IMR-90 (cell line): ENCODE results near the gene CELSR1. TPM values are rescaled to one million over a fixed set of nuclear protein-coding genes. Genes with fewer than 3 reads are reported as not detected.

Experiments
- ATAC-seq: fragments of 200-7000 bp; cut with Tn5 transposase; 2 replicates; pipeline ENCODE4 v1.9.1; 2020; ENCODE audit warnings: low read depth, mild to moderate bottlenecking, moderate library complexity
- BruUV-seq: library from RNA; stranded (reverse); fragments of 400-500 nt; replicated peaks from 2 replicates; lab custom pipeline; 2021; lab: Mats Ljungman, UMichigan
- CTCF ChIA-PET: fragments of 300-600 bp; formaldehyde crosslinking; extraction: SDS; loops from one replicate; lab custom pipeline; 2021; ENCODE audit warnings: antibody characterized with exemption; lab: Yijun Ruan, JAX
- POLR2A ChIA-PET: fragments of 300-600 bp; sonication (Branson Sonifier 250); formaldehyde crosslinking; loops from one replicate; lab custom pipeline; 2022; ENCODE audit warnings: antibody characterized with exemption; ENCODE audit not compliant: unreplicated experiment; lab: Charles Lee
- DNase-seq: peaks from one replicate; pipeline ENCODE4 v3.0.0; 2013
- H2AFZ ChIP-seq: replicated peaks from 2 replicates; pipeline ENCODE3; 2013; ENCODE audit warnings: low read length, mild to moderate bottlenecking; ENCODE audit not compliant: poor library complexity
- H2AK5ac ChIP-seq: 2 replicates; pipeline ENCODE4 v1.6.1; 2013; ENCODE audit warnings: low read depth, low read length, inconsistent platforms
- H2AK9ac ChIP-seq: replicated peaks from 2 replicates; pipeline ENCODE3; 2013; ENCODE audit warnings: mild to moderate bottlenecking, low read depth, low read length, moderate library complexity; ENCODE audit not compliant: poor library complexity
- H2BK120ac ChIP-seq: 2 replicates; pipeline ENCODE4 v1.6.1; 2013; ENCODE audit warnings: low read depth, low read length, inconsistent platforms
- H2BK15ac ChIP-seq: 3 replicates; pipeline ENCODE4 v1.6.1; 2013; ENCODE audit warnings: low read depth, low read length, inconsistent platforms
- H2BK20ac ChIP-seq: 2 replicates; pipeline ENCODE4 v1.6.1; 2013; ENCODE audit warnings: low read depth, mild to moderate bottlenecking, inconsistent platforms, low read length, moderate library complexity
- H2BK5ac ChIP-seq: 2 replicates; pipeline ENCODE4 v1.6.1; 2013; ENCODE audit warnings: mild to moderate bottlenecking, low read depth, low read length, inconsistent platforms; ENCODE audit not compliant: poor library complexity, severe bottlenecking
- H3K14ac ChIP-seq: replicated peaks from 2 replicates; pipeline ENCODE4 v1.6.1; 2013; ENCODE audit warnings: low read depth, low read length, inconsistent platforms
- H3K18ac ChIP-seq: 2 replicates; pipeline ENCODE4 v1.6.1; 2013; ENCODE audit warnings: low read depth, low read length, control low read depth
- H3K23ac ChIP-seq: 2 replicates; pipeline ENCODE4 v1.6.1; 2013; ENCODE audit warnings: low read depth, low read length, inconsistent platforms
- H3K27ac ChIP-seq: 2 replicates; pipeline ENCODE4 v1.5.1; 2013; ENCODE audit warnings: mild to moderate bottlenecking, control low read depth, low read length; ENCODE audit not compliant: insufficient read depth
- H3K27me3 ChIP-seq: 2 replicates; pipeline ENCODE4 v1.6.1; 2013; ENCODE audit warnings: low read length; ENCODE audit not compliant: control insufficient read depth, insufficient read depth
- H3K36me3 ChIP-seq: 2 replicates; pipeline ENCODE4 v1.6.1; 2013; ENCODE audit warnings: low read length, mixed read lengths; ENCODE audit not compliant: control insufficient read depth, insufficient read depth
- H3K4ac ChIP-seq: 2 replicates; pipeline ENCODE4 v1.6.1; 2013; ENCODE audit warnings: low read depth, low read length, inconsistent platforms
- H3K4me1 ChIP-seq: 2 replicates; pipeline ENCODE4 v1.6.1; 2013; ENCODE audit warnings: low read length, mixed read lengths; ENCODE audit not compliant: control insufficient read depth, insufficient read depth
- H3K4me2 ChIP-seq: 2 replicates; pipeline ENCODE4 v1.6.1; 2013; ENCODE audit warnings: low read depth, mild to moderate bottlenecking, control low read depth, low read length, moderate library complexity
- H3K4me3 ChIP-seq: 2 replicates; pipeline ENCODE4 v1.5.1; 2013; ENCODE audit warnings: low read depth, mild to moderate bottlenecking, control low read depth, low read length, moderate library complexity; ENCODE audit not compliant: insufficient read depth
- H3K56ac ChIP-seq: 2 replicates; pipeline ENCODE4 v1.6.1; 2013; ENCODE audit warnings: low read length, inconsistent platforms; ENCODE audit not compliant: insufficient read depth; ENCODE audit errors: extremely low read depth
- H3K79me1 ChIP-seq, 2 experiments: 2 replicates each; pipeline ENCODE4 v1.6.1; 2013; ENCODE audit warnings: low read length in 2 of 2, inconsistent platforms in 1 of 2, low read depth in 1 of 2
- H3K9ac ChIP-seq: 2 replicates; pipeline ENCODE4 v1.6.1; 2013; ENCODE audit warnings: low read depth, low read length, control low read depth
- H3K9me1 ChIP-seq: 2 replicates; pipeline ENCODE4 v1.6.1; 2013; ENCODE audit warnings: low read length, inconsistent platforms; ENCODE audit not compliant: insufficient read depth
- H3K9me3 ChIP-seq: 2 replicates; pipeline ENCODE4 v1.6.1; 2013; ENCODE audit warnings: low read length; ENCODE audit not compliant: control insufficient read depth, insufficient read depth
- H4K20me1 ChIP-seq: 2 replicates; pipeline ENCODE4 v1.6.1; 2013; ENCODE audit warnings: low read length, inconsistent platforms; ENCODE audit not compliant: insufficient read depth
- H4K5ac ChIP-seq: 2 replicates; pipeline ENCODE4 v1.6.1; 2013; ENCODE audit warnings: mild to moderate bottlenecking, low read depth, low read length, control low read depth
- H4K8ac ChIP-seq, 2 experiments: 2 replicates each; pipeline ENCODE4 v1.6.1; 2013; ENCODE audit warnings: low read depth in 2 of 2, low read length in 2 of 2, control low read depth in 1 of 2, inconsistent platforms in 1 of 2
- H4K91ac ChIP-seq: 2 replicates; pipeline ENCODE4 v1.6.1; 2013; ENCODE audit warnings: low read depth, low read length, inconsistent platforms; ENCODE audit not compliant: insufficient read depth
- CEBPB ChIP-seq: IDR thresholded peaks from 2 replicates; pipeline ENCODE4 v1.6.1; 2012; ENCODE audit warnings: low read depth, low read length, improper control_type of control experiment
- CHD1 ChIP-seq: IDR thresholded peaks from 2 replicates; pipeline ENCODE4 v1.6.1; 2012; ENCODE audit warnings: low read depth, low read length, improper control_type of control experiment
- MAFK ChIP-seq: IDR thresholded peaks from 2 replicates; pipeline ENCODE4 v1.6.1; 2012; ENCODE audit warnings: low read depth, low read length, improper control_type of control experiment
- POLR2A ChIP-seq: IDR thresholded peaks from 2 replicates; pipeline ENCODE4 v1.6.1; 2012; ENCODE audit warnings: mild to moderate bottlenecking, low read depth, low read length
- RAD21 ChIP-seq: IDR thresholded peaks from 2 replicates; pipeline ENCODE4 v1.6.1; 2012; ENCODE audit warnings: low read length, improper control_type of control experiment
- RFX5 ChIP-seq: IDR thresholded peaks from 2 replicates; pipeline ENCODE4 v1.8.0; 2012; ENCODE audit warnings: low read depth, mild to moderate bottlenecking, low read length, moderate library complexity
- SMC3 ChIP-seq: fragments of 150-350 bp; IDR thresholded peaks from 2 replicates; pipeline ENCODE4 v1.6.1; 2016; ENCODE audit warnings: low read depth, mild to moderate bottlenecking, antibody characterized with exemption, low read length, moderate library complexity
- WGBS, 2 experiments: methylation state at CpG; one replicate each; pipeline versions ENCODE4 v1.1.5 to v1.1.7; 2013; ENCODE audit warnings: missing lambda C conversion rate in 2 of 2; ENCODE audit not compliant: insufficient read length in 1 of 2; ENCODE audit errors: extremely low coverage in 2 of 2; 5-methylcytosine and 5-hydroxymethylcytosine counted together
- dilution Hi-C: fragments of 300-500 bp; cut with HindIII; formaldehyde crosslinking; loops from one replicate; pipeline ENCODE4 v1.14.3; 2018; ENCODE audit warnings: low sequenced_read_pairs; ENCODE audit not compliant: unreplicated experiment
- in situ Hi-C: fragments of 300-500 bp; cut with MboI; formaldehyde crosslinking; loops from 3 replicates; pipeline ENCODE4 v1.14.3; 2019; ENCODE audit warnings: low sequenced_read_pairs, inconsistent platforms, mixed read lengths
- intact Hi-C: fragments of 100-400 bp; cut with micrococcal nuclease; formaldehyde crosslinking; loops from 2 replicates; pipeline ENCODE4 v1.10.0; 2022
- polyA plus RNA-seq, 3 experiments: library from polyadenylated mRNA; depleted of rRNA; stranded (reverse); fragments of >200 nt; gene quantifications; 2 replicates each; pipeline ENCODE4 v1.2.3, GENCODE V29; 2012; ENCODE audit warnings: low replicate concordance in 1 of 3
- total RNA-seq: library from RNA; depleted of rRNA; stranded (reverse); fragments of >200 nt; gene quantifications from 2 replicates; pipeline ENCODE4 v1.2.3, GENCODE V29; 2012
- TF ChIP-seq, protein P1 (sequence below): conservative IDR thresholded peaks from 2 replicates; pipeline ENCODE4 v1.5.1; 2012; ENCODE audit warnings: mild to moderate bottlenecking, low read depth, low read length, improper control_type of control experiment

Gene CELSR1
- total and polyA plus RNA-seq, 2 of the 4 experiments (the other 2 are of a cell fraction) = 0.36 to 0.82 TPM

GRCh38 chr22:46414704-46415103, 122.7 kb downstream of the CELSR1 start:
- Histone ChIP-seq H3K14ac (no peak overlapping the region), H3K4me3 (no peak overlapping the region), H3K4me2 (no peak overlapping the region), H3K36me3 (no peaks in the 10 kb centered on the region), H3K4ac (no peak overlapping the region), H4K8ac (no peak overlapping the region), H2BK120ac (no peak overlapping the region), H3K23ac (no peak overlapping the region), H2BK15ac (no peak overlapping the region), H3K9me3 (peaks cover 4% of the 10 kb centered on the region), H2AFZ (no peak overlapping the region), H2AK9ac (no peak overlapping the region), H3K79me1 (no peaks in the 10 kb centered on the region), H3K9ac (no peak overlapping the region), H2BK20ac (no peak overlapping the region), H3K4me1 (no peaks in the 10 kb centered on the region), H4K91ac (no peak overlapping the region), H3K9me1 (no peaks in the 10 kb centered on the region), H4K5ac (no peak overlapping the region), H2AK5ac (no peak overlapping the region), H3K27ac (no peak overlapping the region), H4K20me1 (no peaks in the 10 kb centered on the region), H3K56ac (no peak overlapping the region), H3K18ac (no peak overlapping the region), H2BK5ac (no peak overlapping the region), H3K27me3 (peaks cover 44% of the 10 kb centered on the region)
- intact Hi-C loops = no loop called here
- TF ChIP-seq MAFK (no peak), CHD1 (no peak), SMC3 (no peak), RAD21 (no peak), RFX5 (no peak), CEBPB (no peak), POLR2A (no peak)
- TF ChIP-seq, protein P1, sequence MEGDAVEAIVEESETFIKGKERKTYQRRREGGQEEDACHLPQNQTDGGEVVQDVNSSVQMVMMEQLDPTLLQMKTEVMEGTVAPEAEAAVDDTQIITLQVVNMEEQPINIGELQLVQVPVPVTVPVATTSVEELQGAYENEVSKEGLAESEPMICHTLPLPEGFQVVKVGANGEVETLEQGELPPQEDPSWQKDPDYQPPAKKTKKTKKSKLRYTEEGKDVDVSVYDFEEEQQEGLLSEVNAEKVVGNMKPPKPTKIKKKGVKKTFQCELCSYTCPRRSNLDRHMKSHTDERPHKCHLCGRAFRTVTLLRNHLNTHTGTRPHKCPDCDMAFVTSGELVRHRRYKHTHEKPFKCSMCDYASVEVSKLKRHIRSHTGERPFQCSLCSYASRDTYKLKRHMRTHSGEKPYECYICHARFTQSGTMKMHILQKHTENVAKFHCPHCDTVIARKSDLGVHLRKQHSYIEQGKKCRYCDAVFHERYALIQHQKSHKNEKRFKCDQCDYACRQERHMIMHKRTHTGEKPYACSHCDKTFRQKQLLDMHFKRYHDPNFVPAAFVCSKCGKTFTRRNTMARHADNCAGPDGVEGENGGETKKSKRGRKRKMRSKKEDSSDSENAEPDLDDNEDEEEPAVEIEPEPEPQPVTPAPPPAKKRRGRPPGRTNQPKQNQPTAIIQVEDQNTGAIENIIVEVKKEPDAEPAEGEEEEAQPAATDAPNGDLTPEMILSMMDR = no peak
- ChIA-PET POLR2A (no interaction called here), CTCF (no interaction called here)
- DNase-seq = no peak
- 92% methylated on average over 5 of the region's 19 CpGs; no CpG with 5 or more reads in 1 of the 2 experiments for WGBS, 2 experiments
- in situ Hi-C loops = no loop called here
- BruUV-seq = no TSS peak
- dilution Hi-C loops = no loop called here
- no peak for ATAC-seq
